Ovary (tissue), 9 donors: ENCODE measurements around the gene C2CD3. TPM values are rescaled to one million over a fixed set of nuclear protein-coding genes. Genes with fewer than 3 reads are reported as not detected.

Experiments
- DNase-seq, 5 donors: peaks; one replicate each; pipeline ENCODE4 v3.0.0-alpha.2; 2019 to 2020
- H3K27ac ChIP-seq, 2 donors: fragments of 200-600 bp; one replicate each; pipeline versions ENCODE4 v1.5.1 to v1.8.0; 2019 to 2022
- H3K27me3 ChIP-seq: fragments of 200-600 bp; one replicate; pipeline ENCODE4 v1.8.0; 2022
- H3K36me3 ChIP-seq: fragments of 200-600 bp; sonication (generic); one replicate; pipeline ENCODE4 v1.5.1; 2019
- H3K4me1 ChIP-seq: one replicate; pipeline ENCODE4 v1.8.1; 2013; ENCODE audit warnings: mild to moderate bottlenecking, moderate library complexity; ENCODE audit not compliant: insufficient read depth
- H3K4me3 ChIP-seq: fragments of 200-600 bp; sonication (generic); one replicate; pipeline ENCODE4 v1.5.1; 2017
- H3K9me3 ChIP-seq, 2 donors: fragments of 200-600 bp in 1 of 2; sonication (generic) in 1 of 2; one replicate each; pipeline versions ENCODE4 v1.5.1 to v1.8.1; 2013 to 2019; ENCODE audit warnings: mild to moderate bottlenecking in 1 of 2, moderate library complexity in 1 of 2
- EP300 ChIP-seq: sonication (generic); formaldehyde crosslinking; IDR thresholded peaks from one replicate; pipeline ENCODE4 v1.6.1; 2017; ENCODE audit warnings: antibody characterized with exemption
- POLR2A ChIP-seq: fragments of 450-650 bp; IDR thresholded peaks from one replicate; pipeline ENCODE4 v1.6.1; 2017; ENCODE audit warnings: antibody characterized with exemption, mild to moderate bottlenecking, moderate library complexity
- WGBS, 3 donors: extraction: QIAGEN DNeasy Blood & Tissue Kit in 1 of 3; methylation state at CpG; one replicate each; pipeline versions ENCODE4 v1.1.5 to v1.1.7; 2013 to 2017; 5-methylcytosine and 5-hydroxymethylcytosine counted together
- intact Hi-C, 4 donors: fragments of 100-400 bp; cut with DNase I; formaldehyde crosslinking; loops; one replicate each; pipeline versions ENCODE4 v1.11.0 to v1.15.1; 2022 to 2023
- polyA plus RNA-seq, 2 donors: library from polyadenylated mRNA; stranded (reverse); fragments of 200-250 nt in 1 of 2; fragments of 350-450 nt in 1 of 2; fragmentation: Illumina TruSeq in 1 of 2; extraction: RNeasy Lipid Tissue Mini Kit (QIAGEN cat#74804) in 1 of 2; gene quantifications; one replicate each; pipeline ENCODE4 v1.2.3, GENCODE V29; 2013 to 2014
- total RNA-seq, 7 donors: library from RNA; depleted of rRNA in 2 of 7; stranded (reverse); fragments of >200 nt in 2 of 7; fragmentation: NEBNext Ultra II Directional in 3 of 7; extraction: Animal tissue kit (Norgen Biotek cat#: 25700) in 3 of 7; gene quantifications; one replicate each; pipeline versions ENCODE4 v1.1.0 to v1.2.4, GENCODE V29; 2016 to 2023
- TF ChIP-seq, protein P1 (sequence below), 3 donors: fragments of 450-650 bp in 2 of 3; fragments of 200-600 bp in 1 of 3; IDR thresholded peaks; one replicate each; pipeline versions ENCODE4 v1.5.1 to v1.8.0; 2016 to 2022; ENCODE audit warnings: antibody characterized with exemption in 3 of 3, mild to moderate bottlenecking in 1 of 3
- donor health status: DM: no; HTN: no; CAD: no; lungs with moderate emphysema.
- donor health status: DM: no; HTN: no; CAD: no.
- donor health status: Bipolar disorder and iron deficiency.
- donor health status: DM: yes; HTN: yes; CAD: no.
- donor health status: DM: no; HTN: no; CAD: no.
- donor health status: DM: yes; HTN: yes; CAD: no.

The C2CD3 gene
- total and polyA plus RNA-seq, 9 donors: 9.3 to 33.5 (median 17.5) TPM

DNA sequence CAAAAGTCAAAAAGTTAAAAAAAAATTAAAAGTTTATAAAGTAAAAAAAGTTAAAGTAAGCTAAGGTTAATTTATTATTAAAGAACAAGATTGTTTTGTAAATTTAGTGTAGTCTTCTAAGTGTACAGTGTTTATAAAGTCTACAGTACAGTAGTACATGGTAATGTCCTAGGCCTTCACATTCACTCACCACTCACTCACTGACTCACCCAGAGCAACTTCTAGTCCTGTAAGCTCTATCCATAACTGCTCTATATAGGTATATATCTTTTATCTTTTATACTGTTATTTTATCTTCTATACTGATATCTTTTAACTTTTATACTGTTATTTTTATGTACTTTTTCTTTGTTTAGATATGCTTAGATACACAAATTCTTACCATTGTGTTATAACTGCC lies 11.2 kb downstream of the C2CD3 start:
- H3K4me1 ChIP-seq: no peaks in the 10 kb centered on the region
- no peaks in the 10 kb centered on the region for H3K36me3 ChIP-seq
- H3K9me3 ChIP-seq: no peaks in the 10 kb centered on the region
- intact Hi-C loops: no loop called here
- no peak overlapping the region for H3K27ac ChIP-seq
- DNase-seq: no peak
- no peaks in the 10 kb centered on the region for H3K27me3 ChIP-seq
- TF ChIP-seq, protein P1, sequence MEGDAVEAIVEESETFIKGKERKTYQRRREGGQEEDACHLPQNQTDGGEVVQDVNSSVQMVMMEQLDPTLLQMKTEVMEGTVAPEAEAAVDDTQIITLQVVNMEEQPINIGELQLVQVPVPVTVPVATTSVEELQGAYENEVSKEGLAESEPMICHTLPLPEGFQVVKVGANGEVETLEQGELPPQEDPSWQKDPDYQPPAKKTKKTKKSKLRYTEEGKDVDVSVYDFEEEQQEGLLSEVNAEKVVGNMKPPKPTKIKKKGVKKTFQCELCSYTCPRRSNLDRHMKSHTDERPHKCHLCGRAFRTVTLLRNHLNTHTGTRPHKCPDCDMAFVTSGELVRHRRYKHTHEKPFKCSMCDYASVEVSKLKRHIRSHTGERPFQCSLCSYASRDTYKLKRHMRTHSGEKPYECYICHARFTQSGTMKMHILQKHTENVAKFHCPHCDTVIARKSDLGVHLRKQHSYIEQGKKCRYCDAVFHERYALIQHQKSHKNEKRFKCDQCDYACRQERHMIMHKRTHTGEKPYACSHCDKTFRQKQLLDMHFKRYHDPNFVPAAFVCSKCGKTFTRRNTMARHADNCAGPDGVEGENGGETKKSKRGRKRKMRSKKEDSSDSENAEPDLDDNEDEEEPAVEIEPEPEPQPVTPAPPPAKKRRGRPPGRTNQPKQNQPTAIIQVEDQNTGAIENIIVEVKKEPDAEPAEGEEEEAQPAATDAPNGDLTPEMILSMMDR (IDR thresholded peaks at IDR 0.05): no peak
- TF ChIP-seq POLR2A: no peak
- TF ChIP-seq EP300: no peak
- no peak overlapping the region for H3K4me3 ChIP-seq

DNA sequence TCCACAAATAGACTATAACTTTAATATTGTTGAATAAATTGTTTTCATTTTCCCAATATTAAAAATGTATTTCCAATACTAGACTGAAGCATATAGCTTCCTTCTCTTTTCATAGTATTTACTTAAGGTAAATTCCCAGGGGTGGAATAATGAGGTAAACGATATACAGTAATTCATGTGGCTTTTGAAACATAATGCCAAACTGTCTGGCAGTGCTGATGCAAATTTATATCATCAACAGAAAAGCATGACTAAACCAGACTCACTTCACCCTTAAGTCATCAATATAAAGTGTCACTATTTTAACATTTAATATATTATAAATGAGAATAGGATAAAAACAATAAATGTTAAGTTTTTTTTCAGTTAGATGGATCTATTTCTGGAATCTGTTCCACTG lies 13.6 kb downstream of the C2CD3 start:
- no peak overlapping the region for H3K4me3 ChIP-seq
- no peaks in the 10 kb centered on the region for H3K27me3 ChIP-seq
- intact Hi-C loops: no loop called here
- 88 to 93% (median 92%) methylated on average over 1 of the region's 1 CpG for WGBS, 3 donors
- DNase-seq: no peak
- no peaks in the 10 kb centered on the region for H3K4me1 ChIP-seq
- H3K36me3 ChIP-seq: no peaks in the 10 kb centered on the region
- H3K27ac ChIP-seq: no peak overlapping the region
- H3K9me3 ChIP-seq: no peaks in the 10 kb centered on the region
- TF ChIP-seq EP300 (no peak), POLR2A (no peak)
- TF ChIP-seq, protein P1 (IDR thresholded peaks at IDR 0.05): no peak

DNA sequence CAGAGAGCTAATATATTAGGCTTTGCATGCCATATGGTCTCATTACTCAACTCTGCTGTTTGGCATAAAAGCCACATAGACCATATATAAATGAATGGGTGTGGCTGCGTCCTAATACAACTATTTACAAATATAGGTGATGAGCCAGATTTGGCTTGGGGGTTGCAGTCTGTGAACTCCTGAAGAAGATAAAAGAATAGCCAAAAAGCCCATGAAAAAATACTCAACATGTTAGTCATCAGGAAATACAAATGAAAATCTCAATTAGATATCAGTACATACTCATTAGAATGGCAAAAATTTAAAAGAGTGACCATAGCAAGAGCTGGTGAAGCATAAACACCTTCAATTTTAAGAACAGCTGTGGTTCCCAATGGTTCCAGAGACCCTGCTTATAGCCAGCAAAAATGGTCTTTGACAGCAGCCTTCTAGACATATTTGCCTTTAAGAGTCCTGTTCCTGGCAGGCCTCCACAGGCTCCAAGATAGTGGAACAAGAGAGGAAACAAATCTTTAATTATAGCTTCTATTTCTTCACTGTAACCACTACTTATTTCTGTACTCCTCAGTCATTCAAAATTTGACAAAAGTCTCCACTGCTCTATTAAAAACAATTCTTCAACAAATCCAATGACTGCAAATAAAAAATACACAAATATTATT lies 16.1 kb downstream of the C2CD3 start:
- no peak for TF ChIP-seq EP300
- Histone ChIP-seq H3K27me3 (no peaks in the 10 kb centered on the region), H3K27ac (no peak overlapping the region), H3K9me3 (no peaks in the 10 kb centered on the region), H3K36me3 (no peaks in the 10 kb centered on the region), H3K4me3 (no peak overlapping the region), H3K4me1 (no peaks in the 10 kb centered on the region)
- no peak for DNase-seq
- WGBS, 3 donors: 60 to 83% (median 73%) methylated on average over 1 of the region's 1 CpG
- intact Hi-C loops: no loop called here

DNA sequence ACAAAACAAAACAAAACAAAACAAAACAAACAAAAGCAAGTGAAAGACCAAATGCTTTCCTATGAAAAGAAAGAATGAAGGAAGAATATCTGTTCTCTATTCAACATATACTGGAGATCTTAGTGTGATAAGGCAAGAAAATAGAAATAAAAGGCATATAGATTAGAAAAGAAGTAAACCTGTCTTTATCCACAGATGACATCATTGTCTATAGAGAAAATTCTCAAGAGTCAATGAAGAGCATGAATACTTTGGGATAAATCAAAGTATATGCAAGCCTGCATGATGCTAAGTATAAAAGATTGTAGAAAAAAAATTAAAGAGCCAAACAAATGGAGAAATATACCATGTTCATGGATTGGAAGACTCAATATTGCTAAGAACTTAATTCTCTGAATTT lies 17.6 kb downstream of the C2CD3 start:
- no peak for DNase-seq
- Histone ChIP-seq H3K4me1 (no peaks in the 10 kb centered on the region), H3K36me3 (no peaks in the 10 kb centered on the region), H3K27ac (no peak overlapping the region), H3K4me3 (no peak overlapping the region), H3K9me3 (no peaks in the 10 kb centered on the region), H3K27me3 (no peaks in the 10 kb centered on the region)
- intact Hi-C loops: no loop called here
- TF ChIP-seq, protein P1 (IDR thresholded peaks at IDR 0.05): no peak
- no peak for TF ChIP-seq POLR2A
- no peak for TF ChIP-seq EP300

DNA sequence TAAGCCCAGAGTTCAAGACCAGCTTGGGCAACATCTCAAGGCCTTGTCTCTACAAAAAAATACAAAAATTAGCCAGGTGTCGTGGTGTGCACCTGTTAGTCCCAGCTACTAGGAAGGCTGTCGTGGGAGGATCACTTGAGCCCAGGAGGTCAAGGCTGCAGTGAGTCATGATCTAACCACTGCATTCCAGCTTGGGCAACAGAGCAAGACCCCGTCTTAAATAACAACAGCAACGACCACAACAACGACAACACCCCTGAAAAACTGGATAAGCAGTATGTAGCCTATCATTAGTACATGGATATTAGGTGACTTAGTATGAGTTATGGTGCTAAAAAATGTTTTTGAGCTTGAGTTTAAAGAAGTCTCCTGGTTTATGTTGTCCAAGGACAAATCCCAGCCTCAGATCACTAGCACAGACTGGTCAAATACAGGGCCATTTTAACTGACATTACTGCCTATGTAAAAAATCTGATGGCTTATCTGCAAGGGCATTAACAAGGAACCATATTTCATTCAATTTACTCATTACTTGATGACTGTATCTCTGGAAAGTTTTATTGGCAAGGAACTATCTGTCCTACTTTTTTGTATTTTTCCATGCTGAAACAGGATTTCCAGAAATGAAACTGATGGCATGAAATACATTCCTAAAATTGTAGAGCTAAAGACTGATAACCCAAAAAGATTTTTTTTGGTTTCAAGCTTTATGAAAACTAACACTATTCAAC lies 23.4 kb downstream of the C2CD3 start:
- 30 to 64% (median 37%) methylated on average over 5 of the region's 5 CpGs for WGBS, 3 donors
- no peak for DNase-seq
- intact Hi-C loops: no loop called here
- no peak for TF ChIP-seq POLR2A
- TF ChIP-seq EP300: no peak
- TF ChIP-seq, protein P1 (IDR thresholded peaks at IDR 0.05): no peak
- Histone ChIP-seq H3K4me1 (no peaks in the 10 kb centered on the region), H3K27ac (no peak overlapping the region), H3K9me3 (no peaks in the 10 kb centered on the region), H3K36me3 (no peaks in the 10 kb centered on the region), H3K27me3 (no peaks in the 10 kb centered on the region), H3K4me3 (no peak overlapping the region)
